Hepatocyte (in vitro differentiated cells): ENCODE data around the gene PLSCR1. TPM values are rescaled to one million over a fixed set of nuclear protein-coding genes. Genes with fewer than 3 reads are reported as not detected.
"Not testable (repeated sequence)": the region's sequence is repeated elsewhere in the genome, so short reads cannot be mapped to it uniquely, and the experiment has no call there.

Source experiments
- DNase-seq: peaks from one replicate; pipeline ENCODE4 v3.0.0-alpha.2; 2016; ENCODE audit warnings: low spot score
- H2AFZ ChIP-seq: fragments of 200-600 bp; sonication (generic); 2 replicates; pipeline ENCODE4 v1.6.0; 2016; ENCODE audit warnings: antibody characterized with exemption, mild to moderate bottlenecking
- H3K27ac ChIP-seq: fragments of 200-600 bp; sonication (generic); 2 replicates; pipeline ENCODE4 v1.5.1; 2016; ENCODE audit warnings: mild to moderate bottlenecking
- H3K27me3 ChIP-seq: fragments of 200-600 bp; sonication (generic); 2 replicates; pipeline ENCODE4 v1.6.1; 2016
- H3K36me3 ChIP-seq: fragments of 200-600 bp; sonication (generic); replicated peaks from 2 replicates; pipeline ENCODE4 v1.5.1; 2016; ENCODE audit warnings: low read depth; ENCODE audit not compliant: insufficient read depth
- H3K4me1 ChIP-seq: fragments of 200-600 bp; sonication (generic); 2 replicates; pipeline ENCODE4 v1.5.1; 2016; ENCODE audit warnings: mild to moderate bottlenecking, moderate library complexity; ENCODE audit not compliant: insufficient read depth
- H3K4me2 ChIP-seq: fragments of 200-600 bp; sonication (generic); 2 replicates; pipeline ENCODE4 v1.6.0; 2016
- H3K4me3 ChIP-seq: fragments of 200-600 bp; sonication (generic); 2 replicates; pipeline ENCODE4 v1.5.1; 2016; ENCODE audit warnings: mild to moderate bottlenecking
- H3K79me2 ChIP-seq: fragments of 200-600 bp; sonication (generic); 2 replicates; pipeline ENCODE4 v1.6.0; 2017; ENCODE audit warnings: mild to moderate bottlenecking
- H3K9me2 ChIP-seq: fragments of 200-600 bp; sonication (generic); replicated peaks from 2 replicates; pipeline ENCODE4 v1.6.0; 2017; ENCODE audit warnings: mild to moderate bottlenecking; ENCODE audit not compliant: insufficient read depth
- H3K9me3 ChIP-seq: fragments of 200-600 bp; sonication (generic); 2 replicates; pipeline ENCODE4 v1.5.1; 2016; ENCODE audit warnings: low read depth, mild to moderate bottlenecking
- H4K20me1 ChIP-seq: fragments of 200-600 bp; sonication (generic); 2 replicates; pipeline ENCODE4 v1.6.0; 2016; ENCODE audit warnings: mild to moderate bottlenecking; ENCODE audit not compliant: insufficient read depth, poor library complexity, severe bottlenecking
- CTCF ChIP-seq: fragments of 200-600 bp; sonication (generic); IDR thresholded peaks from 2 replicates; pipeline ENCODE4 v1.5.1; 2016; ENCODE audit warnings: antibody characterized with exemption, mild to moderate bottlenecking; ENCODE audit not compliant: poor library complexity
- EZH2 ChIP-seq: fragments of 200-600 bp; sonication (generic); IDR thresholded peaks from 2 replicates; pipeline ENCODE4 v1.6.1; 2016; ENCODE audit warnings: antibody characterized with exemption, mild to moderate bottlenecking, borderline replicate concordance
- EZH2phosphoT487 ChIP-seq: fragments of 200-600 bp; sonication (generic); IDR thresholded peaks from one replicate; pipeline ENCODE4 v1.6.1; 2018; ENCODE audit warnings: antibody characterized with exemption, mild to moderate bottlenecking, low read depth, moderate library complexity; ENCODE audit not compliant: unreplicated experiment, severe bottlenecking
- WGBS: methylation state at CpG from one replicate; pipeline ENCODE4 v1.1.6; 2016; ENCODE audit warnings: low lambda C conversion rate; ENCODE audit errors: missing lambda C conversion rate; 5-methylcytosine and 5-hydroxymethylcytosine counted together
- polyA plus RNA-seq: library from polyadenylated mRNA; unstranded; fragments of >200 nt; fragmentation: Nextera tagmentation; extraction: Ambion mirVana; gene quantifications from 2 replicates; pipeline ENCODE4 v1.2.1, GENCODE V29; 2016
- total RNA-seq: library from RNA; depleted of rRNA; stranded (reverse); fragments of >200 nt; gene quantifications from 2 replicates; pipeline ENCODE4 v1.2.3, GENCODE V29; 2014

The PLSCR1 gene
- total and polyA plus RNA-seq, 2 experiments from 2014 or later: 44.9 to 72.6 TPM

GRCh38 chr3:146529021-146529420 lies 15.4 kb downstream of the PLSCR1 start:
- H3K4me2 ChIP-seq: no peak overlapping the region
- no peak overlapping the region for H3K4me3 ChIP-seq
- no peak overlapping the region for H3K27ac ChIP-seq
- H3K36me3 ChIP-seq: no peaks in the 10 kb centered on the region
- 95% methylated on average over 2 of the region's 2 CpGs for WGBS
- DNase-seq: no peak
- H3K4me1 ChIP-seq: peaks cover under 1% of the 10 kb centered on the region
- H3K27me3 ChIP-seq: no peaks in the 10 kb centered on the region
- H3K79me2 ChIP-seq: peaks cover 3% of the 10 kb centered on the region
- H2AFZ ChIP-seq: no peak overlapping the region
- no peaks in the 10 kb centered on the region for H3K9me3 ChIP-seq
- no peaks in the 10 kb centered on the region for H3K9me2 ChIP-seq
- no peak for TF ChIP-seq CTCF
- no peak for TF ChIP-seq EZH2phosphoT487
- no peak for TF ChIP-seq EZH2
- H4K20me1 ChIP-seq: no peaks in the 10 kb centered on the region

GRCh38 chr3:146524961-146525360 lies 19.4 kb downstream of the PLSCR1 start:
- H3K27ac ChIP-seq: no peak overlapping the region
- H3K27me3 ChIP-seq: no peaks in the 10 kb centered on the region
- TF ChIP-seq CTCF (no peak), EZH2 (no peak), EZH2phosphoT487 (no peak)
- no peak for DNase-seq
- WGBS: 58% methylated on average over 2 of the region's 2 CpGs
- H3K79me2 ChIP-seq: no peaks in the 10 kb centered on the region
- H4K20me1 ChIP-seq: no peaks in the 10 kb centered on the region
- no peak overlapping the region for H2AFZ ChIP-seq
- H3K4me1 ChIP-seq: peaks cover 5% of the 10 kb centered on the region
- H3K4me3 ChIP-seq: no peak overlapping the region
- no peaks in the 10 kb centered on the region for H3K9me2 ChIP-seq
- no peaks in the 10 kb centered on the region for H3K36me3 ChIP-seq
- no peaks in the 10 kb centered on the region for H3K9me3 ChIP-seq
- no peak overlapping the region for H3K4me2 ChIP-seq

GRCh38 chr3:146523531-146523930 lies 20.9 kb downstream of the PLSCR1 start:
- Histone ChIP-seq H3K4me3 (no peak overlapping the region), H2AFZ (no peak overlapping the region), H3K36me3 (no peaks in the 10 kb centered on the region), H3K27ac (no peak overlapping the region), H3K27me3 (no peaks in the 10 kb centered on the region), H3K4me1 (peaks cover 12% of the 10 kb centered on the region), H3K79me2 (no peaks in the 10 kb centered on the region), H4K20me1 (no peaks in the 10 kb centered on the region), H3K4me2 (no peak overlapping the region), H3K9me3 (no peaks in the 10 kb centered on the region), H3K9me2 (no peaks in the 10 kb centered on the region)
- WGBS: 54% methylated on average over 4 of the region's 4 CpGs
- no peak for DNase-seq
- TF ChIP-seq CTCF: no peak
- no peak for TF ChIP-seq EZH2
- no peak for TF ChIP-seq EZH2phosphoT487

GRCh38 chr3:146522174-146523158 lies 21.9 kb downstream of the PLSCR1 start:
- H2AFZ ChIP-seq, H3K27me3 ChIP-seq, H3K36me3 ChIP-seq, H3K4me2 ChIP-seq, H3K4me3 ChIP-seq, H3K9me2 ChIP-seq, DNase-seq, H3K79me2 ChIP-seq, H3K27ac ChIP-seq, H4K20me1 ChIP-seq, H3K9me3 ChIP-seq: not testable (repeated sequence)
- 42% methylated on average over 17 of the region's 17 CpGs for WGBS
- H3K4me1 ChIP-seq: peaks cover 14% of the 10 kb centered on the region
